Hippocampal formation (tissue), 2 donors: ENCODE results near the gene GCLC.

Experiments used
- DNase-seq, 2 donors: peaks; one replicate each; lab custom pipeline; 2025; lab: John Stamatoyannopoulos, UW

Gene GCLC

GRCh38 chr6:53447865-53448264 lies 97.0 kb downstream of the GCLC start:
- no peak for DNase-seq
